HepG2 (cell line): Measurements from ENCODE around the gene GPR183. TPM values are rescaled to one million over a fixed set of nuclear protein-coding genes. Genes with fewer than 3 reads are reported as not detected.

Experiments used
- DMAP1 ChIP-seq: IDR thresholded peaks from 2 replicates; pipeline ENCODE4 v1.6.1; 2016
- ESRRA ChIP-seq: sonication (generic); formaldehyde crosslinking; IDR thresholded peaks from 2 replicates; pipeline ENCODE4 v1.5.1; 2020; ENCODE audit warnings: mild to moderate bottlenecking, low read depth, missing genetic modification reagents
- HNF4A ChIP-seq: sonication (generic); formaldehyde crosslinking; IDR thresholded peaks from 2 replicates; pipeline ENCODE4 v1.4.0; 2020; ENCODE audit warnings: missing genetic modification reagents
- KDM3A ChIP-seq: IDR thresholded peaks from 2 replicates; pipeline ENCODE4 v1.6.1; 2018; ENCODE audit warnings: low read depth, missing compliant biosample characterization
- KMT2A ChIP-seq: sonication (generic); formaldehyde crosslinking; IDR thresholded peaks from 2 replicates; pipeline ENCODE4 v1.4.0; 2020; ENCODE audit warnings: missing genetic modification reagents
- MAFF ChIP-seq: IDR thresholded peaks from 2 replicates; pipeline ENCODE4 v1.6.1; 2011; ENCODE audit warnings: low read depth, low read length, improper control_type of control experiment
- MTA3 ChIP-seq: sonication (generic); formaldehyde crosslinking; IDR thresholded peaks from 2 replicates; pipeline ENCODE4 v1.4.0; 2020; ENCODE audit warnings: missing genetic modification reagents
- NCOA1 ChIP-seq: sonication (generic); formaldehyde crosslinking; IDR thresholded peaks from 2 replicates; pipeline ENCODE4 v1.9.0; 2021; ENCODE audit warnings: missing genetic modification reagents
- NFIC ChIP-seq: IDR thresholded peaks from 2 replicates; pipeline ENCODE4 v1.6.1; 2012; ENCODE audit warnings: mild to moderate bottlenecking, low read length, inconsistent platforms
- ZMYM4 ChIP-seq: sonication (generic); formaldehyde crosslinking; IDR thresholded peaks from 2 replicates; pipeline ENCODE4 v1.8.1; 2023; ENCODE audit warnings: mild to moderate bottlenecking, missing genetic modification reagents
- ZNF20 ChIP-seq: sonication (generic); formaldehyde crosslinking; IDR thresholded peaks from 2 replicates; pipeline ENCODE4 v1.4.0; 2020; ENCODE audit warnings: mild to moderate bottlenecking, moderate library complexity, missing genetic modification reagents
- ZNF207 ChIP-seq: fragments of 450-650 bp; IDR thresholded peaks from 2 replicates; pipeline ENCODE4 v1.6.1; 2016; ENCODE audit warnings: antibody characterized with exemption, borderline replicate concordance
- ZNF720 ChIP-seq: sonication (generic); formaldehyde crosslinking; IDR thresholded peaks from 2 replicates; pipeline ENCODE4 v1.4.0; 2020; ENCODE audit warnings: missing genetic modification reagents
- ZZZ3 ChIP-seq: sonication (generic); formaldehyde crosslinking; IDR thresholded peaks from 2 replicates; pipeline ENCODE4 v1.4.0; 2020; ENCODE audit warnings: missing genetic modification reagents, mild to moderate bottlenecking, borderline replicate concordance
- polyA plus RNA-seq, 8 experiments: library from polyadenylated mRNA; depleted of rRNA in 3 of 8; stranded (reverse) in 7 of 8; unstranded in 1 of 8; fragments of >200 nt; fragmentation: Illumina TruSeq in 4 of 8; extraction: Trizol in 4 of 8; gene quantifications; 2 replicates each; pipeline versions ENCODE4 v1.2.1 to v1.2.3, GENCODE V29; 2011 to 2016; ENCODE audit warnings: low read depth in 4 of 8, missing spikeins in 1 of 8, mixed read lengths in 1 of 8; ENCODE audit not compliant: insufficient read depth in 1 of 8
- total RNA-seq, 5 experiments: library from RNA; depleted of rRNA; stranded (reverse); fragments of >200 nt; fragmentation: Illumina TruSeq; extraction: Trizol; gene quantifications; 2 replicates each; pipeline ENCODE4 v1.2.3, GENCODE V29; 2016; ENCODE audit warnings: low read depth in 1 of 5
- TF ChIP-seq, protein P1 (sequence below): sonication (generic); formaldehyde crosslinking; IDR thresholded peaks from 2 replicates; pipeline ENCODE4 v1.5.0; 2020; ENCODE audit warnings: missing genetic modification reagents, mild to moderate bottlenecking, borderline replicate concordance
- TF ChIP-seq, protein P2 (sequence below): sonication (generic); formaldehyde crosslinking; conservative IDR thresholded peaks from 2 replicates; pipeline ENCODE4 v1.4.0; 2020; ENCODE audit warnings: mild to moderate bottlenecking, missing genetic modification reagents, moderate library complexity
- TF ChIP-seq, protein P3 (sequence below): sonication (generic); formaldehyde crosslinking; IDR thresholded peaks from 2 replicates; pipeline ENCODE4 v1.5.0; 2020; ENCODE audit warnings: mild to moderate bottlenecking, missing genetic modification reagents
- TF ChIP-seq, protein P4 (sequence below): sonication (generic); formaldehyde crosslinking; IDR thresholded peaks from 2 replicates; pipeline ENCODE4 v1.4.0; 2020; ENCODE audit warnings: missing genetic modification reagents, borderline replicate concordance
- TF ChIP-seq, protein P5 (sequence below), 2 experiments: fragments of 450-650 bp in 1 of 2; sonication (generic) in 1 of 2; formaldehyde crosslinking; IDR thresholded peaks; 2 replicates each; pipeline versions ENCODE4 v1.5.0 to v1.8.0; 2020 to 2022; ENCODE audit warnings: mild to moderate bottlenecking in 1 of 2, missing genetic modification reagents in 1 of 2

The GPR183 gene
- total and polyA plus RNA-seq, 2 of the 13 experiments (the other 11 are each of a cell fraction or from before 2014, with no cell fraction given) = not detected

DNA sequence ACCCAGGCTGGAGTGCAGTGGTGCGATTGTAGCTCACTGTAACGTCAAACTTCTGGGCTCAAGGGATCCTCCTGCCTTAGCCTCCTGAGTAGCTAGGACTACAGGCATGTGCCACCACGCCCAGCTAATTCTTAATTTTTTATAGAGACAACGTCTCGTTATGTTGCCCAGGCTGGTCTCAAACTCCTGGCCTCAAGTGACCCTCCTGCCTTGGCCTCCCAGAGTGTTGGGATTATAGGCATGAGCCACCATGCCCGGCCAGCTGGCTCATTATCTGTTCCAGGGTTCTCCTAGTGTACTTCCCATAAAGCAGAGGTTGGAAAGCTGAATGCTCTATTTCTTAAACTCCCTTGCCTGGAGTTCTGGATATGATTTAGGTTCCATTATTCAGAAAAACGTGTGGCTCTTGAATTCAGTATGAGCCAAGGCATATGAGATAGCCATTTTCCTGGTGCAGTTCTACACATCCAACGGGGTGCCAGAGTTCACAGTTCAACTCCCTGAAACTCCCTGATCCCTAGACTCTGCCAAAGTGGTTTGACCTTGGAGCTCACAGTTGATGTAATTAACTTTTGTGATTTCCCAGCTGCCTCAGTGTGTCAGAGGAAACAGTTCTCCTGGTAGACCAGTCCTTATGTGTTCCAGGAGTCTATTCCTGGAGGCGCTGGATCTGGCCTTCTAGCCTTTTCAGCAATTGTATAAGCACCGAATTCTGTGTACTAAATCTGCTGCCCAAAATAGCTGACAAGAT, 21.6 kb downstream of the GPR183 start (continued):
- no peak for TF ChIP-seq NCOA1
- TF ChIP-seq, protein P1, sequence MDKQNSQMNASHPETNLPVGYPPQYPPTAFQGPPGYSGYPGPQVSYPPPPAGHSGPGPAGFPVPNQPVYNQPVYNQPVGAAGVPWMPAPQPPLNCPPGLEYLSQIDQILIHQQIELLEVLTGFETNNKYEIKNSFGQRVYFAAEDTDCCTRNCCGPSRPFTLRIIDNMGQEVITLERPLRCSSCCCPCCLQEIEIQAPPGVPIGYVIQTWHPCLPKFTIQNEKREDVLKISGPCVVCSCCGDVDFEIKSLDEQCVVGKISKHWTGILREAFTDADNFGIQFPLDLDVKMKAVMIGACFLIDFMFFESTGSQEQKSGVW (CRISPR knock-in tag) = no peak
- no peak for TF ChIP-seq ZZZ3 (CRISPR knock-in tag)
- no peak for TF ChIP-seq ZNF20 (CRISPR knock-in tag)
- peak; percentile 72; the same call in 1 of the 2 replicates for TF ChIP-seq ESRRA (CRISPR knock-in tag)
- no peak for TF ChIP-seq KDM3A (CRISPR knock-in tag)
- TF ChIP-seq, protein P2, sequence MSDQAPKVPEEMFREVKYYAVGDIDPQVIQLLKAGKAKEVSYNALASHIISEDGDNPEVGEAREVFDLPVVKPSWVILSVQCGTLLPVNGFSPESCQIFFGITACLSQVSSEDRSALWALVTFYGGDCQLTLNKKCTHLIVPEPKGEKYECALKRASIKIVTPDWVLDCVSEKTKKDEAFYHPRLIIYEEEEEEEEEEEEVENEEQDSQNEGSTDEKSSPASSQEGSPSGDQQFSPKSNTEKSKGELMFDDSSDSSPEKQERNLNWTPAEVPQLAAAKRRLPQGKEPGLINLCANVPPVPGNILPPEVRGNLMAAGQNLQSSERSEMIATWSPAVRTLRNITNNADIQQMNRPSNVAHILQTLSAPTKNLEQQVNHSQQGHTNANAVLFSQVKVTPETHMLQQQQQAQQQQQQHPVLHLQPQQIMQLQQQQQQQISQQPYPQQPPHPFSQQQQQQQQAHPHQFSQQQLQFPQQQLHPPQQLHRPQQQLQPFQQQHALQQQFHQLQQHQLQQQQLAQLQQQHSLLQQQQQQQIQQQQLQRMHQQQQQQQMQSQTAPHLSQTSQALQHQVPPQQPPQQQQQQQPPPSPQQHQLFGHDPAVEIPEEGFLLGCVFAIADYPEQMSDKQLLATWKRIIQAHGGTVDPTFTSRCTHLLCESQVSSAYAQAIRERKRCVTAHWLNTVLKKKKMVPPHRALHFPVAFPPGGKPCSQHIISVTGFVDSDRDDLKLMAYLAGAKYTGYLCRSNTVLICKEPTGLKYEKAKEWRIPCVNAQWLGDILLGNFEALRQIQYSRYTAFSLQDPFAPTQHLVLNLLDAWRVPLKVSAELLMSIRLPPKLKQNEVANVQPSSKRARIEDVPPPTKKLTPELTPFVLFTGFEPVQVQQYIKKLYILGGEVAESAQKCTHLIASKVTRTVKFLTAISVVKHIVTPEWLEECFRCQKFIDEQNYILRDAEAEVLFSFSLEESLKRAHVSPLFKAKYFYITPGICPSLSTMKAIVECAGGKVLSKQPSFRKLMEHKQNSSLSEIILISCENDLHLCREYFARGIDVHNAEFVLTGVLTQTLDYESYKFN (CRISPR knock-in tag) = peak; percentile 35; the same call in 1 of the 2 replicates
- no peak for TF ChIP-seq ZNF207
- peak; percentile 73 for TF ChIP-seq HNF4A
- no peak for TF ChIP-seq KMT2A (CRISPR knock-in tag)
- no peak for TF ChIP-seq MTA3 (CRISPR knock-in tag)
- peak; percentile 66 for TF ChIP-seq ZMYM4 (CRISPR knock-in tag)
- TF ChIP-seq, protein P3, sequence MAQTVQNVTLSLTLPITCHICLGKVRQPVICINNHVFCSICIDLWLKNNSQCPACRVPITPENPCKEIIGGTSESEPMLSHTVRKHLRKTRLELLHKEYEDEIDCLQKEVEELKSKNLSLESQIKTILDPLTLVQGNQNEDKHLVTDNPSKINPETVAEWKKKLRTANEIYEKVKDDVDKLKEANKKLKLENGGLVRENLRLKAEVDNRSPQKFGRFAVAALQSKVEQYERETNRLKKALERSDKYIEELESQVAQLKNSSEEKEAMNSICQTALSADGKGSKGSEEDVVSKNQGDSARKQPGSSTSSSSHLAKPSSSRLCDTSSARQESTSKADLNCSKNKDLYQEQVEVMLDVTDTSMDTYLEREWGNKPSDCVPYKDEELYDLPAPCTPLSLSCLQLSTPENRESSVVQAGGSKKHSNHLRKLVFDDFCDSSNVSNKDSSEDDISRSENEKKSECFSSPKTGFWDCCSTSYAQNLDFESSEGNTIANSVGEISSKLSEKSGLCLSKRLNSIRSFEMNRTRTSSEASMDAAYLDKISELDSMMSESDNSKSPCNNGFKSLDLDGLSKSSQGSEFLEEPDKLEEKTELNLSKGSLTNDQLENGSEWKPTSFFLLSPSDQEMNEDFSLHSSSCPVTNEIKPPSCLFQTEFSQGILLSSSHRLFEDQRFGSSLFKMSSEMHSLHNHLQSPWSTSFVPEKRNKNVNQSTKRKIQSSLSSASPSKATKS (CRISPR knock-in tag) = no peak
- TF ChIP-seq ZNF720 = no peak
- TF ChIP-seq MAFF = no peak
- TF ChIP-seq NFIC = no peak
- TF ChIP-seq, protein P4, sequence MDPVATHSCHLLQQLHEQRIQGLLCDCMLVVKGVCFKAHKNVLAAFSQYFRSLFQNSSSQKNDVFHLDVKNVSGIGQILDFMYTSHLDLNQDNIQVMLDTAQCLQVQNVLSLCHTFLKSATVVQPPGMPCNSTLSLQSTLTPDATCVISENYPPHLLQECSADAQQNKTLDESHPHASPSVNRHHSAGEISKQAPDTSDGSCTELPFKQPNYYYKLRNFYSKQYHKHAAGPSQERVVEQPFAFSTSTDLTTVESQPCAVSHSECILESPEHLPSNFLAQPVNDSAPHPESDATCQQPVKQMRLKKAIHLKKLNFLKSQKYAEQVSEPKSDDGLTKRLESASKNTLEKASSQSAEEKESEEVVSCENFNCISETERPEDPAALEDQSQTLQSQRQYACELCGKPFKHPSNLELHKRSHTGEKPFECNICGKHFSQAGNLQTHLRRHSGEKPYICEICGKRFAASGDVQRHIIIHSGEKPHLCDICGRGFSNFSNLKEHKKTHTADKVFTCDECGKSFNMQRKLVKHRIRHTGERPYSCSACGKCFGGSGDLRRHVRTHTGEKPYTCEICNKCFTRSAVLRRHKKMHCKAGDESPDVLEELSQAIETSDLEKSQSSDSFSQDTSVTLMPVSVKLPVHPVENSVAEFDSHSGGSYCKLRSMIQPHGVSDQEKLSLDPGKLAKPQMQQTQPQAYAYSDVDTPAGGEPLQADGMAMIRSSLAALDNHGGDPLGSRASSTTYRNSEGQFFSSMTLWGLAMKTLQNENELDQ (CRISPR knock-in tag) = no peak
- TF ChIP-seq, protein P5, sequence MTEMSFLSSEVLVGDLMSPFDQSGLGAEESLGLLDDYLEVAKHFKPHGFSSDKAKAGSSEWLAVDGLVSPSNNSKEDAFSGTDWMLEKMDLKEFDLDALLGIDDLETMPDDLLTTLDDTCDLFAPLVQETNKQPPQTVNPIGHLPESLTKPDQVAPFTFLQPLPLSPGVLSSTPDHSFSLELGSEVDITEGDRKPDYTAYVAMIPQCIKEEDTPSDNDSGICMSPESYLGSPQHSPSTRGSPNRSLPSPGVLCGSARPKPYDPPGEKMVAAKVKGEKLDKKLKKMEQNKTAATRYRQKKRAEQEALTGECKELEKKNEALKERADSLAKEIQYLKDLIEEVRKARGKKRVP (CRISPR knock-in tag; IDR thresholded peaks at IDR 0.05) = 0 out of 4 replicates have a peak, but pooled peaks of 1 of the 2 experiments have one; percentile 26
- TF ChIP-seq DMAP1 (CRISPR knock-in tag) = no peak
